NB4 (cell line): ENCODE results near the gene VIT.

Source experiments
- DNase-seq: peaks from one replicate; pipeline ENCODE4 v3.0.0; 2010; ENCODE audit warnings: low read depth
- H3K4me3 ChIP-seq: one replicate; pipeline ENCODE4 v1.5.1; 2011; ENCODE audit warnings: mild to moderate bottlenecking, low read depth, low read length, moderate library complexity
- CTCF ChIP-seq: IDR thresholded peaks from one replicate; pipeline ENCODE4 v1.5.1; 2012; ENCODE audit warnings: low read depth, low read length
- MYC ChIP-seq: IDR thresholded peaks from 2 replicates; pipeline ENCODE4 v1.6.1; 2011; ENCODE audit warnings: low read depth, low read length
- POLR2A ChIP-seq: IDR thresholded peaks from 2 replicates; pipeline ENCODE4 v1.6.1; 2011; ENCODE audit warnings: mild to moderate bottlenecking; ENCODE audit not compliant: insufficient read length; ENCODE audit errors: extremely low read depth
- TF ChIP-seq, protein P1 (sequence below): IDR thresholded peaks from 2 replicates; pipeline ENCODE4 v1.6.1; 2011; ENCODE audit warnings: low read depth, low read length

The VIT gene

GRCh38 chr2:36807223-36807886, 110.8 kb downstream of the VIT start:
- no peak for DNase-seq
- TF ChIP-seq MYC (no peak), CTCF (no peak), POLR2A (no peak)
- TF ChIP-seq, protein P1, sequence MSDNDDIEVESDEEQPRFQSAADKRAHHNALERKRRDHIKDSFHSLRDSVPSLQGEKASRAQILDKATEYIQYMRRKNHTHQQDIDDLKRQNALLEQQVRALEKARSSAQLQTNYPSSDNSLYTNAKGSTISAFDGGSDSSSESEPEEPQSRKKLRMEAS: no peak
- no peak overlapping the region for H3K4me3 ChIP-seq

- H3K4me3 ChIP-seq: no peak overlapping the region
- DNase-seq: no peak
- TF ChIP-seq, protein P1: no peak
- TF ChIP-seq POLR2A (no peak), MYC (no peak), CTCF (no peak)
Observed at GRCh38 chr2:36808386-36809068, 112.0 kb downstream of the VIT start.

GRCh38 chr2:36809069-36809445, 112.5 kb downstream of the VIT start:
- no peak for DNase-seq
- H3K4me3 ChIP-seq: no peak overlapping the region
- TF ChIP-seq MYC (no peak), CTCF (no peak), POLR2A (no peak)
- TF ChIP-seq, protein P1: no peak

DNA sequence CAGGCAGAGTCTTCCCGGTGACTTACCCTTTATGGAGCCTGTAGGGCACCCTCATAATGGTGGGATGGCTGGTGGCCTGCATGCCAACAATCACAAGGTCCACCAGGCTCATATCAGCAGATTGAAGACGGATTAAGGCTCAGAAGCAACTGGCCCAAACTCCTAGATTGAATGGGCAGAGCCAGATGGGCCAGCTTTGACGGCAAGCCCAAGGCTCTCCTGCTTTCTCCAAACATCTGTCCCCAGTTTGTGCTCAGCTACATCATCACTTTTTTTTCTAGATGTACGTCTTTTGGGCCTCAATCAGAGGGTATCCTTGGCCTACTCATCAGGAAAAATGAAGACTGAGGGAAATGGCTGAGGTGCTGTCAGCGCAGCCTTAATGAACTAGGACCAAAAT, 114.6 kb downstream of the VIT start:
- DNase-seq: no peak
- H3K4me3 ChIP-seq: no peak overlapping the region
- TF ChIP-seq POLR2A (no peak), MYC (no peak), CTCF (no peak)
- TF ChIP-seq, protein P1: no peak

GRCh38 chr2:36812196-36812595, 115.7 kb downstream of the VIT start:
- peak; percentile 15 for DNase-seq
- no peak for TF ChIP-seq MYC
- TF ChIP-seq POLR2A: no peak
- TF ChIP-seq, protein P1: no peak
- no peak for TF ChIP-seq CTCF
- H3K4me3 ChIP-seq: no peak overlapping the region
